HG02642 (cell line): ENCODE results near the gene MPO.

ENCODE experiments used
- ATAC-seq: cut with Tn5 transposase; IDR thresholded peaks from one replicate; pipeline ENCODE4 v1.9.1; 2021; ENCODE audit warnings: mild to moderate bottlenecking; ENCODE audit not compliant: unreplicated experiment, poor library complexity

The MPO gene

DNA sequence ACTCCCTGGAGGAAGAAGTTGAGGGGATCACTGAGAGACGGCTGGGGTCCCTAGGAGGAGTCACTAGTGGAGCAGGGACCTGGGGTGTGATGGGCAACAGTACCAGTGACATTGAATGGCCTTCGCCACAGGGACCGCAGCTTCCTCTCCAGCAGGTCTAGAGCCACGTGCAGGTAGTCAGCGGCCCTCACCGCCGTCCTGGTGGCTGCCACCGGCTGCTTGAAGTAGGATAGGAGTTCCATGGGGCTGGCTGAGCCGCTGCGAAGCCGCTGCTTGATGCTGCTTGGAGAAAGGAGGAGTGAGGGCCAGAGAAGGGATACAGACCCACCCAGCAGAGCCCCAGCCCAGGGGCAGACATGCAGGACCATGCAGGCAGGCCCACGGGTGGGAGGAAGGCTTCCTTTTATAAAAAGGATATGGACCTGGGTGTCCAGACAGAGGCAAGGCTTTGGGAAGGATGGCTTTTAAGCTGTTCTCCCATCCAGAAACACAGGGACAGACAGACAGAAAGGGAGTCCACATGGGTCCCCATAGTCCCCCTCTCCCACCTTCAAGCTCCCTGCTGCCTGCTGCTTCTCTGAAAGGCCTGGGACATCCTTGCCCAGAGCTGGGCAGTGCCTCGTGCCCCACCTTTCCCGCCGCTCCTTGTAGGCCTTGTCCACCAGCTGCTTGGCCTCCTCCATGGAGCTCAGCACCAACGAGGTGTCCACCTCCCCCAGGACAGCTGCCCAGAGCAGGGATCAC lies 827 bp downstream of the MPO start:
- ATAC-seq, result no peak

DNA sequence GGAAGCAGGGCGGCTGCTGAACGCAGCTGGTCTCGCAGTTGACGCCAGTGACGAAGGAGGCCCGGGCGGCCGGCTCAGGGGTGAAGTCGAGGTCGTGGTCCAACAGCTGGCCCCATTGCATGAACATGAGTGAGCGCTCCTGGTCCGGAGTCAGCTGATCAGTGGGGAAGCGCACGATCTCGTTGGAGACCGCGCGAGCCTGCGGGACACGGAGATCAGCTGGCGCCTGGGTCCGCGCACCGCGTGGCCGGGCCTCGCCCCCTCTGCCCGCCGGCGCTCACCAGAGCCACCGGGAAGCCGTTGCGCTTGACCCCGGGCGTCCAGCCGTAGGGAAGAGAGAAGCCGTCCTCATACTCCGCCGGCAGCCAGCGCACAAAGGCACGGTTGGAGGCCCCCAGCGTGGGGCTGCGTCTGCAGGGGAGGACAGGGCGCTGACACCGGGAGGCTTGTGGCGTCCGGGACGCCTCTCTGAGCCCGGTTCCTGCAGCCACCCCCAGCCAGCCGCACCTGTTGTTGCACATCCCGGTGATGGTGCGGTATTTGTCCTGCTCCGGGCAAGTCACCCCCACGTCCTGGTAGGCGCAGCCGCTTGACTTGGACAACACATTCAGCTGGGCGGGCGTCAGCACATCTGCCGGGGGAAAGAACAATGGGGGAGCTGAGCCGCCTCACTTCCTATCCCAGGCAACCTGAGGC lies 1.6 kb downstream of the MPO start:
- ATAC-seq, result no peak

- no peak for ATAC-seq
These were observed 2.1 kb downstream of the MPO start for GRCh38 chr17:58278661-58279015.

DNA sequence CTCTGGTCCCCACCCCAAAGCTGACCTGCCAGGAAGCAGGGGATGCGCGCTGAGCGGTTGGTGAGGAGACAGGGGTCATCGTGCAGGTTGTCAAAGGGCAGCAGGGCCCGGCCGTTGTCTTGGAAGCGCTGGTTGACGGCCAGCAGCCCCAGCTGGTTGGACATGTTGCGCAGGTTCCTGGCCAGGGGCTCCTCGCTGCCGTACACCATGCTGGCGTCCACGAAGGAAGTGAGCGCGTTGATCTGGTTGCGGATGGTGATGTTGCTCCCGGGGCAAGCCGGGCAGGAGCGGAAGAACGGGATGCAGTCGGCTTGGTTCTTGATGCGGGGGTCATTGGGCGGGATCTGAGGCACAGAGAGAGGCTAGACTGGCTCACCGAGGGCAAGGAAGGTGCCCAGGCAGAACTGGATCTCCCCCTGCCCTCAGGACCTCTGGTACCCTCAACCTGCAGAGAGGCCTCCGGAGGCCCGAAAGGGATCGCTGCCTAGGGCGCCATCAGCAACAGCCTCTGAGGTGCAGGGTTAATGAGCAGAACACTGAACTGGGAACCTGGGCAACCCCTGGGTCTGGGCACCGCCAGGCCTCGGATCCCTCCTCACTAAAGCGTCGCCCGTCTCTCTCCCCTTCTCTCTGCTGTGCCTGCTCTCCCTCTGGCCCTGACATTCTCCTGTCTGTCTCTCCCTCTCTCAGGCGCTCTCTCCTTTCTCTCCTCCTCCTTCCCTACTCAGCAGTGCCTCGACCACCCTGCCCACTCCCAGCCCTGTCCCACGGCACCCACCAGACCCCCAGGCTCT lies 2.7 kb downstream of the MPO start:
- no peak for ATAC-seq

DNA sequence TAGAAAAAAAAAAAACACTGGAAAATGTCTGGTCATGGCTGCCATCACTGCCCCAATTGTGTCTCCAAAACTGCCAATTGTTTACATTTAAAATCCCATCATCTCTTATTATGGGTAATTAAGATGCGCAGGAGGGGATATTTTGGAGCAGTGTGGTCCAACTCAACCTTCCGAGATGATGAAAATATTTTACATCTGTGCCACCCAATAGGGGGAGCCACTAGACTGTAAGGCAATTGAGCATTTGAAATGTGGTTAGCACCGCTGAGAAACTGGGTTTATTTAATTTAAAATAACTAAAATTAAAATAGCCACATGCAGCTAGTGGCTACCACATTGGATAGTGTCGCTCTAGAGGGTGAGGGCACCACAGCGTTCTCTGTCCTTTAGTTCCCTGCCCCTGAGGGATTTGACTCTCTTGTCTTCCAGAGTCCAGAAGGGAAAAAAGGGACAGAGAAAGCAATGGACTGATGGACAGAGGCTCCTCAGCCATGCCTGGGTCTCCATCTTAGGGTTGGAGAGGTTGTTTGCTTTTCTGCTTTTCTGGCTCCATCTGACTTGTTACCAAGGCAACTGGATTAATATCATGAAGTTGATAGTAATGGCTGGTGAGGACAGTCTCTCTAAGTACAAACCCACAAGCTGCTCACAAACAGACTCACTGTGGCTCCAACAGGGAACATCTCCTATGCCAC lies 3.5 kb downstream of the MPO start:
- ATAC-seq, result no peak

DNA sequence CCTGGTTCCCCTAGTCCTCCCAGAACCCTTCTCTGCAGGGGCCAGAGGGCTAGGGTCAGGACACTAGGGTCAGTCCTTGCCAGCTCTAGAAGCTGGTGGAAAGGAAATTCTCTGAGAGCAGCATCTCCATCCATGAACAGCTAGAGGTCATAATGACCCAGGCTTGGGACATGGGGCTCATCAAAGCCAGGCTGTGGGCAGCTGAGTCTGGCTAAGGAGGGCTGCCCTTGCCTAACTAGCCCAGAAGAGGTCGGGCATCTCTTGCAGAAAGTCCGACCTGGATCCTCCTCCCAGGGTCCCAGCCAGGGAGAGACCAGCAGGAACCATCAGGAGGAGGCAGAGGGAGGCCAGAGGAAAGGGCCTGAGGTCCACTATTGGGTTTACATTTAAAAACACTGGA lies 4.3 kb downstream of the MPO start:
- ATAC-seq, result no peak

- no peak for ATAC-seq
These were observed 5.3 kb downstream of the MPO start for GRCh38 chr17:58275417-58275816.

DNA sequence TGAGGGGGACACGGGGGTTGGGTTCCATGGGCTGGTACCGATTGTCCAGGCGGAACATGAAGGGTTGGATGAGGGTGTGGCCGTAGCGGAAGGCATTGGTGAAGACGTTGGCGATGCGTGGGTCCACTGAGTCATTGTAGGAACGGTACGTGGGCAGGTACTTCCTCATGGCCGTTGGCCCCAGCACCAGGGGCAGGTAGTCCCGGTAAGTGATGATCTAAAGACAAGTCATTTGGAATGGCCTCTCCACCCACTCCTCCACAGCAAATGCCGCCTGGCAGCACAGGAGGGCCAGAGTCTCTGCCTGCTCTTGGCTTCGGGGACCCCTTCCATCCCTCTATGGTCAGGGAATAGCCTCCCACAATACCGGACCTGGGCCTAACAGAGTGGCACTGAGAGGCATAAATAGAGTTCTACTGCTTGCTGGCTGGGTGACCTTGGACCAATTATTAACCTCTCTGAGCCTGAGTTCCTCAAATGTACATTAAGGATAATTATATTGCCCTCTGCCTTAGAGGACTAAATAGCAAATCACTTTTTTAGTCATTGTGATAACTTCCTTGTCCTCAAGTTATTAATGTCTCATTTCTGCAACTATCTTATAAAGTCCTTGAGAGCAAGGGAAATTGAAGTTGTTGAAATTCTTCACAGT lies 7.2 kb downstream of the MPO start:
- no peak for ATAC-seq

DNA sequence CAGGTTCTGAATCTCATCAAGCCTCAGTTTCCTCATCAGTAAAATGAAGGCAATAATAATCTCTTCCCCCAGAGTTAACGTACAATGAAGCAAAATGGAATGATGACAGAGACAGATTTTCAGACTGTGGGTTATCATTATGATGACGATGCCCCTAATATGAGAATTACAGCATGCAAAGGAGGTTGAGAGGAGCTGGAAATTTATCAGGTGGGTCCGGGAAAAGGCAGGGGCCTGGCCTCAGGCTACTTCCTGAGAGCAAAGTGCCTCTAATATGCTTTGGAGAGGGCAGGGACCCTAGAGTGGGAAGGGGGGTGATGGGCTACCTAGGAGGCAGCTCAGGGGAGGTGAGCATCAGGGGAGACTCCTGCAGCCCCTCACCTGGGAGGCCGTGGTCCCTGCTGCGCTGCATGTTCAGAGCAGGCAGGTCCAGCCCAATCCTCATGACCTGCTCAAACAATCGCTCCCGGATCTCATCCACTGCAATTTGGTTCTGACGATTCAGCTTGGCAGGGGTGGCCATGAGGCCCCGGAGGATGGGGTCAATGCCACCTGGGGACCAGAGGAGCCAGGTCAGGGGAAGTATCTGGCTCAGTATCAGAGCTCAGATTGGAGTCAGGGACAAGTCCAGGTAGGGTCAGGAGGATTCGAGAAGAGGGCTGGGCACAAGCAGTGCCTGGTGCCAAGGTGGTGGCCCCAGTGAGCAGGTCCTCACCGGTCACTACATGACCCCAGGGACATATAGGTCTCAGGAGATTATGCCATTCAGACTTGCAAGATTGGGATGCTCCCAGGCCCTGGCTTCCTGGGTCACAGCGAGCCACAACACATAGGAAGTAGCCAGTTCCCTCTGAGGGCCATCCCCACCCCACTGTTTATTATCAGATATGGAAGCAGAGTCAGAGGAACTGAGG lies 8.1 kb downstream of the MPO start:
- ATAC-seq, result no peak

DNA sequence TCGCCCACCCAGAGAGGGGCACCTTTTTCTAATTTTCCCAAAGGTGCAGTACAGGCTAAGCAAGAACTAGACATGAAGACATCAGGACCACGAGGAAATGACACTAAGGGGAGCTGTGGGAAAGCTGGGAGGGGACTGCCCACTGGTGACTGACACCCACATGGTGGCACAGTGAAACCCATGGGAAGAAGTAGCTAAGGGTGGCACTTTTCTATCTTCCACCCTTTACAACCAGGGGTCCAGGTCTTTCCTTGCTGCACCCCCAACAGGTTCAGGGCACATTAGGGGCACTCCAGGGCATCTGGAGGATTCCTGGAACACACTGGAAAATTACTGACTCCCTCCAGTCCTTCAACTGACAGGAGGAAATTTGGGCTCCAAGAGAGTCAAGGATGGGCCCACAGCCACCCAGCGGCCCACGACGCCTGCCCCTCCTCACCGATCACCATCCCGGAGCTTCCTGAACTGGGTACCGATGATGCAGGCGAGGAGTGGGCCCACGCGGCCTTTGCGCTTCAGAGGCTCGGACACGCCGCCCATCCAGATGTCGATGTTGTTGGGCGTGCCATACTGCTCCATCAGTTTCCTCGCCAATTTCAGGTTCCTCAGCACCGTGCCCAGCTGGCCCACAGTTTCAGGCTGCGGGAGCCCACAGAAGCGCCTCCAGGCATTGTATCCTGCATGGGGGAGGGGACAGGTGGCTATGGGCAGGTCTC lies 9.4 kb downstream of the MPO start:
- ATAC-seq, result no peak

DNA sequence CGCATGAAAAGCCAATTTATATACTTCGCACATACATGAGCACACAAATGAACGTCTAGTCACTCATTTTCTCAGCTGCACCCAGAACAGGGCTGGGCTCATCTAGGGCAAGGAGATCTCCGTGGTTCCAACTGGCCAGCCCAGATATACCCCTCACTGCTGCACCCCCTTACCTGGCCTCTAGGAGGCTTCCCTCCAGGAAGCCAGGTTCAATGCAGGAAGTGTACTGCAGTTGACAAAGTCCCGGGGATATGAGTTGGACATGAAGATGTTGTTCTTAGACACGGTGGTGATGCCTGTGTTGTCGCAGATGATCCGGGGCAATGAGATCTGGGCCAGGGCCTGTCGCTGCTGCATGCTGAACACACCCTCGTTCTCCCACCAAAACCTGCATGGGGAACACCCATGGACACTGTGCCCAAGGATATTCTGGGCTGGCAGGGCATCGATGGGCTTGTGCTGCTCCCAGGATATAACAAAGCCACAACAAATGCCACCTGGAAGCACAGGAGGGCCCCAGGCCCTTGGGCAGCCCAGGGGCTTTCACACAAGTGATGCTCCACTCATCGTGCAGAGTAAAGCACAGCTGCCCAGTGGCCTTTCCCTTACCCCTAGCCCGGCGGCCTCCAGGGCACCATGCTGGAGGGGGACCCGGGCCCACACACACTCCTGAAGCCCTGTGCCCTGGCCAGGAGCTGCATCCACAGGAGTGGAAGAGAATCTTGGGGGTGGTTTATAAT lies 10.1 kb downstream of the MPO start:
- no peak for ATAC-seq

DNA sequence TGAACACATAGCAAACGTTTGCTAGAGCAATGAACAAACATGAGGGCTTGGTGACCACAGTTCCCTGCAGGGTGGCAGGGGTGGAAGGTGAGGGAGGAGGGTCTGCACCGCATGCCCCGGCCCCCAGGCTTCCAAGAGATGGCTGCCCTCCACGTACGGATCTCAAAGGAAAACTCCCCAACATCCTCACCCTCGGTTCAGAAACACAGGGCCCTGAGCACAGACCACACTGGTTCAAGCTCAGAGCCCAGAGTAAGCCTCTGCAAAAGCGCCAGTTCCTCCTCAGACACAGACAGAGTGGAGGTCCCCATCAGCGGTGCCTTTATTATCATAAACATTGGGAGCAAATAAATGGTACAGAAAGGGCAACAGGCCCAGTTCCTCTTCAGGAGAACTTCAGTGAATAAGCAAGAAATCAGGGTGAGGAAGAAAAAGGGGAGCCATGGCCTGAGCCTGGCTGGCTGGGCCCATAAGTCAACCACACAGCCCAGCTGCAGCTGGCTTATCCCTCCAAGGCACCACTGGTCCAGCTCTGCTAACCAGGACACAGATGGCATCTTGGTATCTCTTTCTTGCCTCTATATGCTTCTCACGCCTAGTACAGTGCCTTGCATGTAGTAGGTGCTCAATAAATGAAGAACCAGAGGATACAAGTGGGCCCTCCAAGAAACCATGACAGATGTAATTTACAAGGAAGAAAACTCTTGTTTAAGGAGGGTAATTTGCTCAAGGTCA lies 11.0 kb downstream of the MPO start:
- no peak for ATAC-seq

GRCh38 chr17:58268774-58269556 lies 11.8 kb downstream of the MPO start:
- ATAC-seq, result no peak

GRCh38 chr17:58268326-58268725 lies 12.4 kb downstream of the MPO start:
- no peak for ATAC-seq

DNA sequence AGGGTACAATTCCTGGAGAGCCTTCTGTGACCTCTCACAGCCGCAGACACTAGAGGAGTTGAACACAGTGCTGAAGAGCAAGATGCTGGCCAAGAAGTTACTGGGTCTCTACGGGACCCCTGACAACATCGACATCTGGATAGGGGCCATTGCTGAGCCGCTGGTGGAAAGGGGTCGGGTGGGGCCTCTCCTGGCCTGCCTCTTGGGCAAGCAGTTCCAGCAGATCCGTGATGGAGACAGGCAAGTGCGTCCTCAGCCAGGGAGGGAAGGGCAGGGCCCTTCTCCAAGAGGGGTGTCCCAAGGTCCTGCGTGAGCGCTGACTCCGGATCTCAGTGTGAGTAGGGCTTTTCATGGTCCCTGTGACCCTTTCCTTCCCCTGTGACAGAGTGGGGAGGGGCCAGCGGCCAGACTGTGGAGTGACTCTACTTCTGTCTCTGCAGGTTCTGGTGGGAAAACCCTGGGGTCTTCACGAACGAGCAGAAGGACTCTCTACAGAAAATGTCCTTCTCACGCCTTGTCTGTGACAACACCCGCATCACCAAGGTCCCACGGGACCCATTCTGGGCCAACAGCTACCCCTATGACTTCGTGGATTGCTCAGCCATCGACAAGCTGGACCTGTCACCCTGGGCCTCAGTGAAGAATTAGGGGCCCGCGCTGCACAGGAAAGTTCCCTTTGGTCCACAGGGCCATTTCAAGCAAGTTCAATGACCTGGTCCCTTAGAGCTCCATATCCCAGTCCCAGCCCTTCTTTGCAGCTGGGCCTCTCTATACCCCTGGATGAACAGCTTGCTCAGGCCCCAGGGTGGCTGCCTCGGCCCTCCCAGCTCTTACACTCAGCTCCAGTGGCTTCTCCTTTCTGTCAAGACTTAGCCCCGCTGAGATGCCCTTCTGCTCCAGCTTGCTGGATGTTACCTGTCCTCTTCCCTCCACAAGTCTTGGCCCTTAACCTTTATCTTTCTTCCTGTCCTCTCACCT lies 13.1 kb downstream of the MPO start:
- no peak for ATAC-seq
